ENCODE data around the gene HAUS3.
A peak's percentile ranks its signal among the peaks of the same experiment; 100 is the strongest.

The HAUS3 gene, protein sequence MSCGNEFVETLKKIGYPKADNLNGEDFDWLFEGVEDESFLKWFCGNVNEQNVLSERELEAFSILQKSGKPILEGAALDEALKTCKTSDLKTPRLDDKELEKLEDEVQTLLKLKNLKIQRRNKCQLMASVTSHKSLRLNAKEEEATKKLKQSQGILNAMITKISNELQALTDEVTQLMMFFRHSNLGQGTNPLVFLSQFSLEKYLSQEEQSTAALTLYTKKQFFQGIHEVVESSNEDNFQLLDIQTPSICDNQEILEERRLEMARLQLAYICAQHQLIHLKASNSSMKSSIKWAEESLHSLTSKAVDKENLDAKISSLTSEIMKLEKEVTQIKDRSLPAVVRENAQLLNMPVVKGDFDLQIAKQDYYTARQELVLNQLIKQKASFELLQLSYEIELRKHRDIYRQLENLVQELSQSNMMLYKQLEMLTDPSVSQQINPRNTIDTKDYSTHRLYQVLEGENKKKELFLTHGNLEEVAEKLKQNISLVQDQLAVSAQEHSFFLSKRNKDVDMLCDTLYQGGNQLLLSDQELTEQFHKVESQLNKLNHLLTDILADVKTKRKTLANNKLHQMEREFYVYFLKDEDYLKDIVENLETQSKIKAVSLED

GRCh38 chr4:2241410-2242353, at the start of gene HAUS3, which contains the start of gene POLN:
Gene HAUS3, minus strand, starts transcription at chr4:2242121. Its CDS starts 1,175 bp downstream, at chr4:2240946.
Gene POLN, minus strand, starts transcription at chr4:2242121. Its CDS starts 12,890 bp downstream, at chr4:2229231.
- peak; percentile 76 for DNase-seq

DNA sequence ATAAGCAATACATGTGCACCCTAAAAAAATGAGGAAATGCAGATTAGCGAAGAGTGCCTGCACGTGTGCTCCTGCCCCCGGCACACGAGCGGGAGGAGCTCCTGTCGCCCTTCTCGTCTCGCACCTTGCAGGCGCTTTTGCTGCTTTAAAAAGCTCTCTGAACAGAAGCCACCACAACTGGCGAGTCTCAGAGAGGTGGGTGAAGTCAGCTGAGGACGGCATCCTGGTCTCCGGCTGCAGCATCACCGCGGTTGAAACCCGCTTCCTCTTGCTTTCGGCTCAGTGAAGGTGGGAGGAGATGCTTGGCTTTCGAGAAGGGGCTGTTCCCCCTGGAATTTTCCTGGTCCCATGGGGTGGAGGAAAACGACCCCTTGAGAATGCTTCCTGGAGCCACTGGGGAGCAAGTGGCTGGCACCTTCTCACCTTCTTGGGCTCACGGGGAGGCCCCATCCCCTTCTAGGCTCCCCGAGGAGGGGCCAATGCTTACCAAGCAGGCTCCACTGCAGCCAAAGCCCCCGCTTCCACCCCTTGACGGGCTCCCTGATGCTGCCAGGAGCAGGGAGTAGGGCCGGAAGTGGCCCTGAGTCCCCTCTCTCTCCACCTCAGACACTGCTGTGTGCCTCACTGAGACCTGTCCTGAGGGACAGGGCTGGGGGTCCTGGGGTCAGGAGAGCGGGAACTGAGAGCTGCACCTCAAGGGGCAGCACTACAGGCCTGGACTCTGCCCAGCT, 49.2 kb upstream of the HAUS3 start:
- DNase-seq = no peak

DNA sequence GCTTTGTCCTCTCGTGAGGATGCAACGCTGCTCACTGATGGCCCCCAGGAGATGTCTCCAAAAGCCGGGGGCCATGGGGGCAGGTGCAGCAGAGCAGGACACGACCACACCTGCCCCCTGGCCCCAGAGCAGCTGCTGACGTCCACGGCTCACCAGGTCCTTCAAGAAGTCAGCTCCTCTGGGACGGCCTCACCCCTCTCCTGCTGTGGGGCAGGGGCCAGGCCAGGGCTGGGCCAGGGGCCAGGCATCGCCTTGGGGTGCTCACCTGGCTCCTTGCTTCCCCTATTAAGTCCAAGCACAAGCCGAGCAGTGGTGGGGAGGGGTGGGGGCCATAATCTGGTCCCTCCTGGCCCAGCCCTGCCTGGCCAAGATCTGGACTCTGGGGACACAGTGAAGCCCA, 48.6 kb upstream of the HAUS3 start:
- DNase-seq = no peak

DNA sequence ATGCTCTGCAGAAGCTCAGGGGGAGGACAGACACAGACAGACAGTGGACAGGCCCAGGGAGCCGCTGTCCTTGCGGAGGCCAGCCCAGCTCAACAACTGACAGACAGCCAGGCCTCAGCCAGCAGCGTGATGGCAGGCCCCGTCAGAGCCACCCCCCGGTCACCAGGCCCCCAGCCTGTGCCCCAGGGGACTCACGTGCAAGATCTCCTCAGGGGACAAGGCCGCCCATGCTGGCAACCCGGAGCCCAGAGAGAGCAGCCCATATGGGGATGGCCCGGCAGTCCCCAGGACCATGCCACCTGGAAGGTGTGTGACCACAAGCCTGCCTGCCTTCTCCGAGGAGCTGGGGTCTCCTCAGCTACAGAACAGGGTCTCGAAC, 48.0 kb upstream of the HAUS3 start:
- DNase-seq = no peak

DNA sequence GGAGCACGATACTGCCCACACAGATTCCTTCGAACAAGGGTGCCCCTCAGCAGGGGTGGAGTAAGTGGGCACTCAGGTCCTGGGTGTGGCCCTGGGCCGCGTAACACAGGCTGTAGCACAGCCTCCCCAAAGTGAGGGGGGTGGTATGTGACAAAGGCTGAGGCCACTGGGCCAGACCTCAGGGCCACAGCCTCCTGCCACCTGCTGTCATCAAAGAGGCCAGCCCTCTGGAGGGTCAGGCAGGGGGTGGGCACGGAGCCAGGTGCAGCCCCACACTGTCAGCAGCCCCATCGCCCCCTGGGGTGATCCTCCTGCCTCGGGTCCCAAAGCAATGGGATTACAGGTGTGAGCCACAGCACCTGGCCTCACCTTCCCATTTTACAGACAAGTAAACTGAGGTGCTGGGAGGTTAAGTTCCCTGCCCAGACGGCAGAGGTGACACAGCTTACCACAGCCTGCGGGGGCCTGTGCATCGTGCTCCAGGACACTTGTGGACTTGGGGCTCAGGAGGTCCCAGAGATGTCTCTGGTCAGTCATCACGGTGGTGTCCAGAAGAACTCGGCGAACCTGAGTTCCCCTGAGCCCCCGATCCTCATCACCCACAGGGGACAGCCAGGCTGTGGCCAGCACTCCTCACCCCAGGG, 47.5 kb upstream of the HAUS3 start:
- DNase-seq = no peak

DNA sequence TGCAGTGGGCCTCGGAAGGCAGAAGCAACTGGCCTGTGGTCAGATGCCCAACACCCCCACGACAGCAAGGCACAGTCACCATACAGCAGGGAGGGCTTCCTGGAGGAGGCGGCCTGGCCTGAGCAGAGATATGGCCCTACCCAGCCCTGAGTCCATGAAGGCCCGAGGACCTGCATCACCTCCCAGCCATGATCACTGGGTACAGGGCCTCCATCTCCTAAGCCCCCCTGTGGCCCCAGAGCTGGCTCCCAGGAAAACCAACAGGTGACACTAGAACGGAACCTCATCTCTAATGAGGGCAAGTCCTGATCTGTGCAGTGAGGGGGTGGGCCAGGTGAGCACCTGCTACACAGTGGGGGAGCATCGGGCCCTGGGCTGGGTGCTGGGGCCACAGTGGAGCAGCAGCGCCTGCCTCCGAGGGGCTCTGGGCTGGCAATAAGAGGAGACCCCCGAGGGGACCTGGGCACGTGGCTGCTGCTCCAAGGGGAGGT, 46.2 kb upstream of the HAUS3 start:
- no peak for DNase-seq

DNA sequence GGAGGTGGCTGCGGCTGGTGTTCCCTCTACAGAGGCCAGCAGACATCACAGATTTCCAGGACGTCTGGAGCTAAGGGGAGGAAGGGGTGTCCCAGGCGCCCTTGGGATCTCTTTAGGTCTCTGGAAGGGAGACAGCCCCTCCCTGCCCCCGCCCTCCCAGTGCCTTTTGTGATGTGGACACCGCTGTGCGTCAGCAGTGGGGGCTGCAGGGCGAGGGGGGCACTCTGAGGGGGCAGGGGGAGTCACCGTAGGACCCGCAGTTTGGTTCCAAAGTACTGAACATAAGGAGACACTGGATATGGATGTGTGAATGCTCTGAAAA, 45.6 kb upstream of the HAUS3 start:
- DNase-seq = no peak

DNA sequence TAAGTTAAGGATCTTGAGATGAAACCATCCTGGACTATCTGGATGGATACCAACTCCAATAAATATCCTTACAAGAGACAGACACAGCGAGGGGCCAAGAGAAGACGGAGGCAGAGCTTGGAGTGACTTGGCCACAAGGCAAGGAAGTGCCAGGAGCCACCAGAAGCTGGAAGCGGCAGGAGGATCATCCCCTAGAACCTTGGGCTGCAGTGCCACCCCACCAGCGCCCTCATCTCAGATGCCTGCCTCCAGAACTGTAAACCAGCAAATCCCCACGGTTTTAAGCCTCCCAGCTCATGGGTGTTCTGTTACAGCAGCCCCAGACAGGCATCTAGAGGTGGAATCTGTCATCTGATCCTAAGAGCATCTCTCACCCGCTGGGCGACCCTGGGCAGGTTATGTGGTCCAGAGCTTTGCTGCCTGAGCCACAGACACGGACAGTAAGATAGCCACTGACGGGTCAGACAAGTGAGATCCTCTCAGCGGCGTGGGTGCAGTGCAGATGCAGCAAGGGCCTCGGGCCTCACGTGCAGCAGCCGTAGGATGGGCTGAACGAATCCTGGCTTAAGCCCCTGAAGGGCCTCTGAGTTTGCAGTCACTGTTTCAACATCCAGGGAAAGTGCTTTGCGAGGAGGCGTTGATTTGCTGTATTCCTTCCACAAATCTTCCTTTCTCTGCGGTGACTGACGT, 45.1 kb upstream of the HAUS3 start:
- no peak for DNase-seq

- DNase-seq = no peak
Observed at GRCh38 chr4:2285613-2286381, 43.9 kb upstream of the HAUS3 start.

- DNase-seq = no peak
Observed at GRCh38 chr4:2284934-2285612, 43.2 kb upstream of the HAUS3 start.

- DNase-seq = no peak
Observed at GRCh38 chr4:2284161-2284933, 42.4 kb upstream of the HAUS3 start.

GRCh38 chr4:2283199-2283711, 41.3 kb upstream of the HAUS3 start:
- DNase-seq = no peak

- DNase-seq = no peak
Observed at GRCh38 chr4:2281575-2282343, 39.8 kb upstream of the HAUS3 start.

DNA sequence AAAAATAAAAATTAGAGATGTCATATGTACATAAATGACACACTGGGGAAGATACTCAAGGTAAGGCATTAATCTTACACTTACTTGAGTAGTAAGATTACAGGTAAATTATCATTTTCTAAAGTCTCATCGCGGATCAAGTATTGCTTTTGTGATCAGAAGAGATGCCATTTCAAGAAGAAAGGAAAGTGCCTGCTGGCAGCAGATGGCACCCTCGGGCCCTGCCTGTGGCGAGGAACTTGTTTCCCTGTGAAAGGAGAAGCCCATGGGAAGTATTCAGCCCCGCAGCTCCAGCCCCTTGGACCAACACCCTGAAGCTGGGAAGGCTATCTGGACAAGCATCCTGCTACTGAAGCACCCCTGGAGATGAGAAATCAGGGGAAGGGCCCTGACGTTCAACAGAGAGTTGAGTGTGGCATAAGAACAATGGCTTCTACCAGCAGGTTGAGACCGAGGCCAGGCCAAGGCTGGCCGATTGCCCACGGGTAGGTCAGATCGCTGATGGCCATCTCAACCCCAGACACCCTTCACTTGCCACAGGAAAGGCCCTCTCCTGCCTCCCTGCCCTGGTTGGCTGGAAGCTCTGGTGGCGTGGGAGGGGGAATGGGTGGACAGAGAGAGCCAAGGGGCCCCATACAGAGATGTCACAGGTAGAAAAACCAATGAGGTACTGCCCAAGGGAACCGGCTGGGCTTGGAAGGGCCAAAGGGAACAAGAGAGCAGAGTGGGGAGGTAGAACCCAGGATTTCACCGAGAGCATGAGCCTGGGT, 38.8 kb upstream of the HAUS3 start:
- no peak for DNase-seq

GRCh38 chr4:2277956-2278355, 36.0 kb upstream of the HAUS3 start:
- DNase-seq = no peak

DNA sequence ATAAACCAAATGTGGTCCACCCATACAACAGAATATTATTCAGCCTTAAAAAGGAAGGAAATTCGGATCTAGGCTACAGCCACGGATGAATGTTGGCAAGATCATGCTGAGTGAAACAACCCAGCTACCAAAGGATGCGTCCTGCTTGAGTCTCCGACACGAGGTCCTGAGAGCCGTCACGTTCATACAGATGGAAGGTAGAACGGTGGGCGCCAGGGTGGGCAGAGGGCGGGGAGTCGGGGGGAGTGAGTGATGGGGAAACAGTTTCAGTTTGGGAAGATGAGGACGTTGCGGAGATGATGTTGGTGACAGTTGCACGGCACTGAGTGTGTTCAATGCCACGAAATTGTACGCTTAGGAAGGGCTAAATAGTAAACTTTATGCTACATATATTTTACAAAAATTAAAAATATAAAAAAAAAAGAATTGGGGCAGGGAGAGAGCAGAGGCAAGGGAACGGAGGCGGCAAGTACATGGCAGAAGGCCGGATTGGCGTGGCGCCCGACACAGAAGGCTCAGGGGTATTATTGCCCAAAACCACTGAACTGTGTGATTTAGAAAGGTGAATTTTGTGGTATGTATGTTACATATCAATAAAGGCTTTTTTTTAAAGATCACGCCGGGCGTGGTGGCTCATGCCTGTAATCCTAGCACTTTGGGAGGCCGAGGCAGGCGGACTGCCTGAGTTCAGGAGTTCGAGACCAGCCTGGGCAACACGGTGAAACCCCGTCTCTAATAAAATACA, 34.8 kb upstream of the HAUS3 start:
- DNase-seq = no peak

Measured in NCI-H446 treated with DMSO at 0.1 percent for 48 hours (cell line).